ENCODE measurements around the gene KRT5.

Gene KRT5

DNA sequence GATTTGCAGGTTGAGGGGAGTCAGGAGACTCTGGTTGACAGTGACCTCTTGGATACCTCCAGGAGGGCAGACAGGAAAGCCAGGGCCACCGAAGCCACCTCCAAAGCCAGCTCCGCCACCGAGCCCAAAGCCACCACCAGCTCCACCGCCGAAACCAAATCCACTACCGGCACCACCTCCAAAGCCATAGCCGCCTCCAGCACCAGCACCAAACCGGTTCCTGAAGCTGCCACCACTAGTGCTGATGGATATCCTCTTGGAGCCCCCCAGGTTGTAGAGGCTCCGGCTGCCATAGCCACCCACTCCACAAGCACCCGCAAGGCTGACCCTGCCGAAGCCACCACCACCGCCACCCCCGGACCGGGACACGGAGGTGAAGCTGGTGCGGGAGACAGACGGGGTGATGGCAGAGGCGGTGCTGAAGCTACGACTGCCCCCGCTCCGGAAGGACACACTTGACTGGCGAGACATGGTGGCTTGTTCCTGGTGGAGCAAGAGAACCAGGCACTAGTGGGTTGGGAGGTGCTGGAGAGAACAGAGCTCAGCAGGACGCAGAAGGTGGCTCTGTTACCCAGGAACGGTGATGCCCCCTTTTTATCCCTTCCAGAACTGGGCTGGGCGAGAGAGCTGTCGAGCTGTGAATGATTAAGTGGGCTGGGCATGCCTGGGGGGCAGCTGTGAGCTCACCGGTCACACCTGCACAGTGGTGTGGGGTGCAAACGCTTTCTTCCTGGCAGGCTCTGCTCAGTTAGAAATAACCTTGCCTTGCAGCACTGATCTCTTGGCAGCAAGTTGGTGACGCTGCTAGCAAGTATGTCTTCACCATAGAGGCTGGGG is at the start of gene KRT5:
Gene KRT5, minus strand, starts transcription at position 569 of the 837 bp plus-strand sequence. Its CDS starts 98 bp downstream, at position 471.
- no peak for DNase-seq (ENCODE audit: low spot score)

DNA sequence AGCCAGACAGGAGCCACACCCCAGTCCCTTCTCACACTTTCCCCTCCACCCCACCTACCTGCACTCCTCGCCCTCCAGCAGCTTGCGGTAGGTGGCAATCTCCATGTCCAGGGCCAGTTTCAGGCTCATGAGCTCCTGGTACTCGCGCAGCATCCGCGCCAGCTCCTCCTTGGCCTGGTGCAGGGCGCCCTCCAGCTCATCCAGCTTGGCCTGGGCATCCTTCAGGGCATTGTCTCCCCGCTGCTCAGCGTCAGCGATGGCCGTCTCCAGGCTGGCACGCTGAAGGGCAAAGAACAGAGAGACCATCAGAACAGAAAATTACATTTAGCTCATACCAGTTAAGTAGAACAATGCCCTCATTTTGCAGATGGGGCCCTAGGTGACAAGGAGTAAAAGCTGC is 47.9 kb upstream of the KRT5 start:
- DNase-seq (ENCODE audit: low spot score), result no peak

DNA sequence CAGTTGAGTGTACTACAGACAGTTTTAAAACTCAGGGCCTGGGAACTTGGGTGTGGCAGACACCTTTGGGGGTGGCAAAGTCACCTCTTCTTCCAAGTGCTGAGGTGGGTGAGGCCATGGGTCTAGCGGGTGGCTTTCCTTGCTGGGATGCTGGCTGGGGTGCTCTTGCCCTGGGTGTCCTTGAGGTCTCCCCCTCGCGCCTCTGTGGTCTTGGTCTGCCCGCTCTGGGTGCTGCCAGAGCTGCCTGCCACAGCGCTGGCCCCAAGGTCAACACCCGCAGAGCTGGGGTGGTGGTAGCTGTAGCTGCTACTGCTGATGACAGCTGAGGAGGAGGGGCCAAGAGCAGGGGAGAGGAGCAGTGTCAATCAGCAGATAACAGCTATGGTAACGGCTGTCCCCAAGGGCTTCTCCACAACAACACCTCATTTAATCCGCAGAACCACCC is 46.7 kb upstream of the KRT5 start:
- no peak for DNase-seq (ENCODE audit: low spot score)

DNA sequence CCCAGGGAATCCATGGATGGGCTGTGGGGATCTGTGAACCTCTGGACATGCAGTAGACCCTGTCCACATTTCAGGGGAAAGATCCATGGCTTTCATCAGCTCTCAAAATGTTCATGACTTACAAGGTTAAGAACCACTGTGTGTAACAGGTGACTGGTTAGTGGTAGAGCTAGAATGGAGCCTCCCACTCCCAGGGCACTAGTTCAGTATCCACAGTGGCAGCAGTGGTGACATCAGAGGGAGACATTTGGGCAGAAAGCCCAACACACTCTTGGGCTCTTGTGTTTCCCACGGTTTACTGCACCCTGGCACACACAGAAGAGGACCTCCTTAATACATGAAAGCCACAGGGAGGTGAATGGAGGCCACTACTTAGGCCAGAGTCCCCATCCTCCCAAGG is 44.4 kb upstream of the KRT5 start:
- DNase-seq (ENCODE audit: low spot score), result no peak

DNA sequence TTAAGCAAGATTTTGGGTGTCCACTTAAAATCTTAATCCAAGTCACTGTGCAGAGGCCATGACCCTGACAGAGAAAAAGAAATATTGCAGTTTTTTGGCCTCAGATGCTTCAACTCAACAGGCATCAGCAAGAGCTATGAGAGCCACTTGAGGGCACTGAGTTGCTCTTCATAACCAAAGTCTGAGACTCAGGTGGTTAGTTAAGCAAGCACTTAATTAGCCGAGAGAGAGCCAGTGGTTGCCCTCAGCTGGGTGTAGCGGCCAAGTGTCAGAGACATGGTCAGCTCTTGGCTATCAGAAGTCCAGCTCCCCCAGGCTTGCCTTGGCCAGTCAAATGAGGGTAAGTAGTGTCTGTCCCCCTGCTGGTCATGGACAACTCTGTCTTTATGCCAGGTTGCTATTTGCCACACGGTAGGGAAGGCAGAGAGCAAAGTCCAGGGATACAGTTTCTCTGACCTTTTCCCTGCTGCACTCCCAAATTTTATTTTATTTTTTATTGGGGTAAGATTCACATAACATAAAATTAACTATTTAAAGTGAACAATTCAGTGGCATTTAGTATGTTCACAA is 41.8 kb upstream of the KRT5 start:
- peak; percentile 23 for DNase-seq (ENCODE audit: low spot score)

DNA sequence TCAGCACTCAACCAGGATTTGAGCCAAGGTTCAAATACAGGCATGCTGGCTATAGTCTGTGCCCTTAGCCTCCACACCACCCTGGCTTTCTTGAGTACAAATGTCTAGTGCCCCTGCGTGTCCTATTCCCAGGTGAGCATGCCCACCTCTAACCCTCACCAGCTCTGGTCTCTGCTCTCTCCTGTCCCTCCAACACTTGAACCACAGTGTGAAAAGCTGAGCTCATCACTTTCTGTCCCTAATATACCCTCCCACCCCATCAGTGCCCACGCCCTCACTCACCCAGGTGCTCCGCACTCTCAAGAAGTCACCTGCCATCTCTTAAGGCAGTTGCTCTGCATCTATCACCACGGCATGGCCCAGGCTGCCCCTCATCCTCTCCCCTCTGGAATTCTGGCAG is 39.8 kb upstream of the KRT5 start:
- DNase-seq (ENCODE audit: low spot score), result no peak

DNA sequence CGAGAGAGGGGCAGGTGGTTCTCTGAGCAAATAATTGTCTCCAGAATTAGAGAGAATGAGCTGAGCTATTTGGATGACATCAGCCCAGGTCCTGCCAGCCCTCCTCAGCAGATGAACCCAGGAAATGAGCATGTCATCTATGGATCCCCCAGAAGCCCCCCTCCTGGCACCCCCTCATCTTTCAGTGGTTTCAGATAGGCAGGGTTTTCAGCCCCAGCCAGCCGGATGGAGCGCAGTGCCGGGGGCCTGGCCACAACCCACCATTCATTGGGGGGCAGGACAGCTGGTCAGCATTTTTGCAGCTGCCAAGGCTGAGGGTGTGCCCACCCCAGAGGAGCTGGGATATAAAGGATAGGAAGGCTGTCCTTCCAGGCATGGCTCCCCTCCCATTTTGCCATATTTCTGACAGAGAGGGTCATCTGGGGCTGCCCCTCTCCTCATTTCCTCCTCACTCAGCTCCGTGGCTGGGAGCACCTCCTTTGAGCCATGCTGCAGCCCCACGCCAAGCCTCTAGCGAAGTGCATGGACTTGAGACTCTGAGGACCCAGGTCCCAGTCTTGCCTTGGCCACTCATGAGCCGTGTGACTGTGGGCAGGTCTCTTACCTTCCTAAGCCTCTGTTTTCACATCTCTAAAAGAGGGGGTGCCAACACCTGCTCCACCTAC is 38.7 kb upstream of the KRT5 start:
- no peak for DNase-seq (ENCODE audit: low spot score)

DNA sequence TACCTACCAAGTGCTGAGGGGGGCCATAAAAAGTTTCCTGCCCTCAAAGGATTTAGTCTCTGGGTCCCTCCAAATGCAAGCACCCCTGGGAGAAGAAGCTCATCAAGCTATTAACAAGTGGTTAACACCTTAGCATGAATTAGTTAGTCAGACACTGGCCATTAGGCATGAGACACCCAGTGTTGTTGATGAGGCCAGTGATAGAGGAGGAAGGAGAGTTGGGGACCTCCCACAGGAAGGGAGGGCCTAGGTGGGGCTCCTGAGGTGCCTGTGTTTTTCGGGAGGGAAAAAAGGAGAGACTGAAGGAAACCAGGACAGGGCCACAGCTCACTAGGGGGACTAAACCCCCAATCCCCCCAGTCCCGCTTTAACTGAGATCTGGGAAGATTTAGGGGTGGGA is 37.3 kb upstream of the KRT5 start:
- DNase-seq (ENCODE audit: low spot score), result no peak

DNA sequence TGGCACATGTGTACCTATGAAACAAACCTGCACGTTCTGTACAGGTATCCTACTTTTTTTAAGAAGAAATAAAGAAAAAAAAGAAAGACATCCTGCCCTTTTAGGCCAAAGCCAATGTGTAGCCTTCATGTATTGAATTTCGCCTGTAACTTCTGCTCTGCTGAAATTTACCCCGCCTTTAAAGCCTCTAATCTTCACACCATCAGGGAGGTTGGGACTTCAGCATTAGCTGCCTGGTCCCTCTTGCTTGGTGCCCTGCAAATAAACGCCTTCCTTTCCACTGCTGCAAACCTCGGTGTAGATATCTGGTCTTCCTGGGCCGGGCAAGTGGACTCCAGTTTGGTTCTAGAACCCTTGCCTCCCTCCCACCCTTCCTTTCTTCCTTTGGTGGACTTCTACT is 35.4 kb upstream of the KRT5 start:
- DNase-seq (ENCODE audit: low spot score), result no peak

DNA sequence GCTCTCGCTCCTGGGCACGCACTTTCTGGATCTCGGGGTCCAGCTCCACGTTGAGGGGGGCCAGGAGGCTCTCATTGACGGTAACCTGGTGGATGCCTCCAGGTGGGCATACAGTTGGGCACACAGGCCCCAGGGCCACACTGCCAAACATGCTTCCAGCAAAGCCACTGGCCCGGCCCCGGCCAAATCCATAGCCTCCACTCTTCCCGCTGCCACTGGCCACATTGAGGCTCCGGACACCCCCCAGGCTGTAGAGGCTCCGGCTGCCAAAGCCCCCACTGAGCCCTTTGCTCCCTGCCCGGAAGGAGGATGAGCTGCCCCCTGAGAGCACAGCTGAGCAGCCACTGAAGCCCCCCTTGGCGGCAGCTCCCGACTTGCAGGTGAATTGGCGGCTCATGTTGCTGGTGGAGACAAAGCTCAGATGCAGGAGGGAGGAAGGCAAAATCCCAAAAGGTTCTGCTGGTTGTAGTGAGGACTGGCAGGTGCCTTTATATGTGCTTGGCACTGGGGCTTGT is 32.5 kb upstream of the KRT5 start, which contains the start of gene KRT71:
Gene KRT71, minus strand, starts transcription at position 465 of the 515 bp plus-strand sequence. Its CDS starts 68 bp downstream, at position 397.
- no peak for DNase-seq (ENCODE audit: low spot score)

DNA sequence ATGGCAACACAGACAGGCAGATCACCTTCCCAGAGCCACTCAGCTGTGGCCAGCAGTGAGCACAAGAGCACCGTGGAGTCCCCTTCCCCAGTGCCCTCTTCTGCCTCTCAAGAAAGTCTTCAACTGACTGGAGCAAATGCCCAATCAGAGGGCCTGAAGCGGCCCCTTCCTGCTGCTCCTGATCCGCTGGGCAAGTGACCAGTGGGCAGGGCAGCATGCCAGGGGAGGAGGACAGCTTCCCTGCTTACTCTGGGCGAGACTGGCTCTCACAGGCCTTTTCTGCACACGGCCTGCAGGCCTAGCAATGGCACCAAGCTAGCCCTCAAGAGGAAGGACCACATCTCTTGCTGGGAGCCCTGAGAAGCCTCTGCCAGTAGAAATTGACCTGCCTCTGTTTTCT is 31.9 kb upstream of the KRT5 start:
- no peak for DNase-seq (ENCODE audit: low spot score)

DNA sequence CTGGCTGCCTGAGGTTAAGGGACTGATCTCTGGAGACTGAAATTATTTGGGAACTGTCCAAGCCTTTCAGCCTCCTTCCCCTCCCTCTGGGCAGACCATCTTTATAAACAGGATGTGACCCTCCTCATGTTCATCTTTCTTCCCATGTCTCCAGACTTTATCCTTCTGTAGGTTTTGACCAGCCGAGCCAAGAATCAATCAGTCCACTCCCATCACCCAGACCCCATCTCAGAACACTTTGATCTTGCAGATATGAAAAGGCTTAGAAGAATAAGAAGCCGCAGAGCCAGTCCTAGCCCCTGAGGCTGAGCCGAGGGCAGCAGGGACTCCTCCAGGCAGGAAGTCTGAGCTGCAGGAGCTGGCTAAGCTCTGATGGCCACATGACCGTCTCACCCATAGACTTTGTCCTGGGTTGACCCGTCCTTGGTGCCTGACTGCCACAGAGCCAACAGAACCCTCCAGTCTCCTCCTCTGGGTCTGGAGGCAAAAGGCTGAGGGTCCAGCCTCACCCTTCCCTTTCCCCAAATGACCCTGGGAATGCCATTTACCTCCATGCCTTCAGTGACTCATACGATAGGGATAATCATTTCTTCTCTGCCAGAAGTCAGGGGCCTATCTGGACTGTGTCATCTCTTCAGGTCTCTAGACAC is 31.1 kb upstream of the KRT5 start:
- DNase-seq (ENCODE audit: low spot score), result no peak

DNA sequence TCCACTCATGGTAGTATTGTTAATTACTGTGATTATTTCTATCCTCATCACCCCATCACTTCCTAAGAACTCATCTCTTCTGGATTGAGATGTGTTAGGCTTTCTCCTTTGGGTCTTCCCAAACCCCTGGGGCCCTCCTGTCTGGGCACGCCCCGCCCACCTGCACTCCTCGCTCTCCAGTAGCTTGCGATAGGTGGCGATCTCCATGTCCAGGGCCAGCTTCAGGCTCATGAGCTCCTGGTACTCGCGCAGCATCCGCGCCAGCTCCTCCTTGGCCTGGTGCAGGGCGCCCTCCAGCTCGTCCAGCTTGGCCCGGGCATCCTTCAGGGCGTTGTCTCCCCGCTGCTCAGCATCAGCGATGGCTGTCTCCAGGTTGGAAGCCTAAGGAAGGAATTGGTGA is 25.9 kb upstream of the KRT5 start:
- DNase-seq (ENCODE audit: low spot score), result no peak

DNA sequence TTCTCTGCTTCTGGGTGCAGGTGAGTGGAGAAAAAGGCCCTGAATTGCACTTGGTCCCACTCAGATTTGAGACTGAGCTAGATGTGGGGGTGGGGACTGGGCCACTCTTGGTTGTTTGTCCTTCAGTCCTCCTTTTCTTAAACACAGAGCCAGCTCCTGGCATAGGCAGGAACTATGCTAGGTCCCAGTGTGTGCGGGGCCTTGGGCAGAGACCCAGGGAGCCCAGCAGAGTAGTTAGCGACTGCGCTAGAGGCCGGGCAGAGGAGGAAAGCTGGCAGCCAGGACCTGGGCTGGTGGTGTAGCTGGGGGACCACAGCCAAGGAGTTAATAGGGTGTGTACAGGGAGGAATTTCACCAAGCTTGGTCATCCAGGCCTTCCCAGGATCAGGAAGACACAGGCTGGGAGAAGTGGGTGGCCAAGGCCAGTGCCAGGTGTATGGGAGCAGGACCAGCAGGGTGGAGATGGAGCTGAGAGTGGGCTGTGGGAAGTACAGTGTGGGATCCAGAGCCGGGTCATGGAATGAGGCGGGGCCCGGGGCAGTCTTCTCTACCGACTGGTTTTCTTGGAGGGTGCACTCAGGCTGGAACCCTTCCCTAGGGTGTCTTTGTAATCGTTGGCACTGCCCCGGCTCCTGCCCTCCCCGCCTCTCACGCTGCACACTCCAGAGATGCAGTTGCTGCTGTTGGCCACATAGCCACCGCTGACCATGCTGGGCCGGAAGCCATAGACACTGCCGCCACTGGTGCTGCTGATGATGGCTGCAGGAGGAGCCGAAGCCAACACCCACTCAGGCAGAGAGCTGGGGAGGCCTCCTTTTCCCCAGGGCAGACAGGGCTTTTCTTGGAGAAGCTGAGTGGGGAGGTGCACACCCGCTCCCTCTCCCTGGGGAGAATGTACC is 24.0 kb upstream of the KRT5 start:
- DNase-seq (ENCODE audit: low spot score), result peak; percentile 55

DNA sequence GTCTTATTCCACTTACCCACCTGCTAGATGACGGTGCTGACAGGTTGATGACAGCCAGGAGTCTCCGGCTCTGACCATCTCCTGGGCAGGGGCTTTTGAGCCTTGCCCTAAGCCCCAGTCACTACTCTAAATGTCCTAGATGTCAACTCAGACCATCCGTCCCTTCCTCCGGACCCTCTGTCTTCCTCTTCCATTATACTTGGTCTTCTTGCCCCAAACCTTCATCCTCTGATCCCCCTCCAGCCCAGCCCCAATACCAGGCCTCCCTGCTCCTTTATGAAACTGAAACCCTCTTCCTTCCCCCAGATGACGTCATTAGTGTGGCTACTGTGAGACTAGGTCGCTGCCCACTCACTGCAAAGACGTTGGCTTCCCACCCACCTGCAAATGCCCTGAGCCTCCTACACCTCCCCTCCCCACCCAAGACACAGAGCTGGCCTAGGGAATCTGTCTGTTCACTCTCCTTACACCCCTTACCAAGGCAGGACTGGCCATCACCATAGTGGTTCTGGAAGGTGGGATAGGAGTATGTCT is 22.7 kb upstream of the KRT5 start:
- no peak for DNase-seq (ENCODE audit: low spot score)

DNA sequence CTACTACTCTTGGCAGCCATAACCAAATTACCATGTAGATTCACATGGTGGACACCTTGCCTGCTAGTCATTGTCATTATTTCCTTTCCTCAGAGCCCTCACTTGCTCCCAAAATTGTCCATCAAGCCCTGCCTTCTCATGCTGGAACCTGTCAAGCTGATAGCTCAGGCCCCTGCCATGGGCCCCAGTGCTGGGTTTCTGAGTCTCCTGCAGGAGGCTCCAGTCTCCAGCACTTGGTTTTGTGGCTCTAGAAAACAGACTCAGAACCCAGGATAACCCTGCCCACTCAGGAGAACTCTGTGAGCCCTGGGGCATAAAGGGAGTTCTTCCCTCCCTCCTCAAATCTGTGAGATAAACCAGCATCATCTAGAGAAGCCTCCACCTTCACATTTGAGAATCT is 22.0 kb upstream of the KRT5 start:
- no peak for DNase-seq (ENCODE audit: low spot score)

DNA sequence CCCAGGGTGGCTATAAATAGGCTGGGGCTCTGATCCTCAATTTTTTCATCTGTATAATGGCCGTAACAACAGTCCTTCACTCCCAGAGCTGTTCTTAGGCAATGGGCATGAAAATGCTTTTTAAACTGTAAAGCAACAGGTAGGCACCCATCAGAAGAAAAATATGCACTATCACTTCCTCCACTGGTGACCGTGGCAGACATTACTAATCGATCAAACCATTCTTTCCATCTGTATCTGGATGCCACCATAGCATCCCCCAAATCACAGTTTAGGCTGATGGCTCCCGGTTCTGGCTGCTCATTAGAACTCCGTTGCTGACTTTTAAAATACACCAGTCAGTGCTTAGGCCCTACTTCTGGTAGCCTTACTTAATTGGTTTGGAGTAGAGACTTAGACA is 21.5 kb upstream of the KRT5 start:
- DNase-seq (ENCODE audit: low spot score), result no peak

DNA sequence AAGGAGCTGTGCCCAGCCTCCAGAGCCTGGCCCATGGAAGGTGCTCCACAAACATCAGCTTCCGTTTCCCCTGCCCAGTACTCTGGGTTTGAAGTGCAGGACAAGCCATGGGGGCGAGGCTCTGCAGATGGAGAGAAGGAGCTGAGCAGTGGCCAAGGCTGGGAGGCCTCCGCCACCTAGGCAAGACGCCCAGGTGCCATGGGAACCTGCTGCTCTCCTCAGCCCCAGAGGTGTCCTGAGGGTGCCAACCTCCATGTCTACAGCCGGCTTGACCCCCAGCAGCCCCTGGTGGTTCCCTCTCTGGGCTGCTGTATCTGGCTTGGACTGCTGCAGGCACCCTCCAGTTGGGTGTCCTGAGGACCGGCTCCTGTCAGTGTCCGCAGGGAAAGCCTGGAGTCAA is 20.3 kb upstream of the KRT5 start:
- no peak for DNase-seq (ENCODE audit: low spot score)

DNA sequence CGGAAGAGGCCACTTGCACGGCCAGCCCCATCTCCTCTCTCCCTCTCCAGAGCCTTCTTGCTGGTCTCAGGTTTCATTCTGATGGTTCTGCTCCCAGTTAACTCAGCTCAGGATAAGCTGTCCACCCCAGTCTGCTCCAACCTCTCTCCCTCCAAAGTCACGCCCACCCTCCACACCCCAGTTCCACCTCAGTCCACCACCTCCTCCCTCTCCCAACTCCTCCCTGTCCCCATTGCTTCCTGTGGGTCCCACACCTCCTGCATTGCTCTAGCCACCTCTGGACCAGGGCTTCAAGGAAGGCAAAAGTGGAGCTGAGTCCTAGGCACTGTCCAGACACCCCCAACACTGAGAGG is 19.6 kb upstream of the KRT5 start:
- DNase-seq (ENCODE audit: low spot score), result no peak

DNA sequence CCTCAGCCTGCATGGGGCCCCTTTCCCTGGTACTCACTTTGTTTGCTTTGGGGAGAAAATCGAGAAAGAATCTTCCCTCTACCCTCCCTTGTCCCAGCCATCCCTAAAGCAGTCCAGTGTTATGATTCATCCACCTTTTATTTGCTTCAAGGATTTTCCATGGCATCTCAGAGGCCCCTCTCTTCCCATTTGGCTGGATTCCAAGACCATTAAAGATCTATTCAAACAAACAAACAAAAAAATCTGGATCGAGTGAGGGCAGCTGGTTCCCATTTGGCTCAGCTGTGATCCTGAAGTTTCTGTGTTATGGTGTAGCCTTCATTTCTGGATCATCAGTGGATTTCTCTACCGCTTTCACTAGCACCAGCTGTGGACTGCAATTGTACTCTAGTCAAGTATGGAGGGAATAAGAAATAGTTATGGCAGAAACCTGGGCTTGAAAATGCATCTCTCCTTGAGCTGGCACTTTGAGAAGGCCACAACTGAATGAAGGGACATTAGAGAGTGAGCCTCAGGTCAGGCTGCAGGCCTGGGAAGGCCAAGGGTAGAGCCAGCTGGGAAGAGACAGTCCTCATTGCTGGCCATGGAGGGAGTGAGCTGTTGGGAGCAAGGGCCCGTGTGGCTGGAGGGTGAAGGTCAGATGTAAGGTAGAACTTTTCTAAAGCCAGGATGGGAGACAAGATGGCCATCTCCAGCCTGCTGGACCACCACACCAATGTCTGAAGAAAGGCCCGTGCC is 19.1 kb upstream of the KRT5 start:
- DNase-seq (ENCODE audit: low spot score), result peak; percentile 24

Measured in hepatic stellate cell (primary cell).